ENCODE results near the gene TLR6. TPM values are rescaled to one million over a fixed set of nuclear protein-coding genes. Genes with fewer than 3 reads are reported as not detected.
"Not testable (repeated sequence)": the region's sequence is repeated elsewhere in the genome, so short reads cannot be mapped to it uniquely, and the experiment has no call there.

TLR6 gene
- total RNA-seq, 1 donor from 2014 or later: 1.5 TPM

DNA sequence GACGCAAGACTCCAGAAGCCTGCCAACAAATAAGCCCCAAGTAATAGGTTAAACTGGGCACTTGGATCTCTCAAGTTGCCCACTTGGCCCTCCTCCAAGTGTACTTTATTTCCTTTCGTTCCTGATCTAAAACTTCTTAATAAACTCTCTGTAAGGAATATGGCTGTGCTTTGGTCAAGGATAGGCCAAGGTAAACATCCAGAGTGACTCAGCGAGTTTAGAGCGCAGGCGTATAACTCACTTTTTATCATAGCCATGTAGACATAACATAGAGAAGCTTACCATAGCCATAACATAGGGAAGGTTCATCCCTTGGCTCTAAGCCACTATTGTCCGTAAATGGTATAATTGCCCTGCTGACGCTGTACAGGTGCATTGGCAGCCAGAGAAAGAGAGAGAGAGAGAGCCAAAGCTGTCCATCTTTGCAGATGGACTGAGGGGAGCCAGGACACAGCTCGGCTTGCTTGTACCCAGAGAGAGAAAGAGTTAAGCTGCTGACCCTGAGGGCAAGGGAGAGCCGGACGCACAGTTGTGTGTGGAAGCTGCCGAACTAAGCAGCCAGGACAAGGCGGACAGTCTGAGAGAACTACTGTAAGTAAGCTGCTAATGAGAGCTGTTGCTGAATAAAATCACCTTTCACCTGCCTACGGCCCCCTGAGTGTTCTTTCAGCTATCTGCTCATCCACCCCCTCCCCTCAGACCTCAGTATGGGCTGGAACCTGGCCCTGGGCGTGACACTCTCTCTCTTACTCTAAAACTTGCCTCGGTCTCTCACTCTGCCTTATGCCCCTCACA, 53.9 kb downstream of the TLR6 start:
- ATAC-seq (no peak), DNase-seq (ENCODE audit: missing footprints) (no peak)
- intact Hi-C loops (cut with DNase I): no loop called here

DNA sequence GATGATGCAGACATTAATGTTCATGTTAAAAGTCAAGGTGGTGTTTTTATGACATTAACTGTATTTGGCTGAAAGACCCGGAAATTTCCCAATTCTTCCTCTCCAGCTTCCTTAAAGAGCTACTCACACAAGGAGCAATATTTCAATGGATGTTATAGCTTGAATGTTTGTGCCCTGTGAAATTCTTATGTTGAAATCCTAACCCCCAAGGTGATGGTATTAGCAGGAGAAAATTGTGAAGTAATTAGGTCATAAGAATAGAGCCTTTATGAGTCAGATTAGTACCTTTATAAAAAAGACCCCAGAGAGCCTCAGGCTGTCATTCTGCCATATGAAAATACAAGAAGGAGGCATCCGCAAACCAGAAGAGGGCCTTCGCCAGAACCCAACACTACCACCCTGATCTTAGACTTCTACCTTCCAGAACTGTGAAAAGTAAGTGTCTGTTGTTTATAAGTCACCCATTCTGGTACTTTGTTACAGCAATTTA, 55.6 kb downstream of the TLR6 start:
- no peak for DNase-seq (ENCODE audit: missing footprints)
- ATAC-seq: no peak
- intact Hi-C loops (cut with DNase I): no loop called here

DNA sequence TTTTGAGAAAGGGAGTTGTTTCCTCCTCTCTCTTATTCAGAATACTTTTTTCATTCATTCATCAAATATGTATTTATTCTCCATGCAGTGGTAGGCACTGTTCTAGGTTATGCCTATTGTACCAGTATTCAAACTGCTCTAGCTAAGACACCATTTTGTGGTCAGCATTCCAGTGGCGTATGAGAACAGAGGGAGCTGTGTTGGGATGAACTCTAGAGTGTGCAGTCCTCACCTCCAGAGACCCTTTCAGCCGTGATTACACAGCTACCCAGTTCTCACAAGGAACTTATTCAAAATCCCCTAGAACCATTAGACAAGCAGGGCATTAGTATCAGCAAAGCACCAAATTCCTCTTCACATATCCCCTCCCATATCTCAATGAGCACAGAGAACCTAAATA, 56.3 kb downstream of the TLR6 start:
- no peak for ATAC-seq
- no peak for DNase-seq (ENCODE audit: missing footprints)
- intact Hi-C loops (cut with DNase I): no loop called here

- DNase-seq (ENCODE audit: missing footprints) (no peak), ATAC-seq (no peak)
- intact Hi-C loops (cut with DNase I): no loop called here
Observed at GRCh38 chr4:38795087-38795486, 61.5 kb downstream of the TLR6 start.

- ATAC-seq: no peak
- intact Hi-C loops (cut with DNase I): no loop called here
- no peak for DNase-seq (ENCODE audit: missing footprints)
Observed at GRCh38 chr4:38794051-38794450, 62.6 kb downstream of the TLR6 start.

GRCh38 chr4:38791010-38791409, 65.6 kb downstream of the TLR6 start:
- intact Hi-C loops (cut with DNase I): no loop called here
- ATAC-seq (no peak), DNase-seq (ENCODE audit: missing footprints) (no peak)

- ATAC-seq (no peak), DNase-seq (ENCODE audit: missing footprints) (no peak)
- intact Hi-C loops (cut with DNase I): no loop called here
Observed at GRCh38 chr4:38788317-38788716, 68.3 kb downstream of the TLR6 start.

DNA sequence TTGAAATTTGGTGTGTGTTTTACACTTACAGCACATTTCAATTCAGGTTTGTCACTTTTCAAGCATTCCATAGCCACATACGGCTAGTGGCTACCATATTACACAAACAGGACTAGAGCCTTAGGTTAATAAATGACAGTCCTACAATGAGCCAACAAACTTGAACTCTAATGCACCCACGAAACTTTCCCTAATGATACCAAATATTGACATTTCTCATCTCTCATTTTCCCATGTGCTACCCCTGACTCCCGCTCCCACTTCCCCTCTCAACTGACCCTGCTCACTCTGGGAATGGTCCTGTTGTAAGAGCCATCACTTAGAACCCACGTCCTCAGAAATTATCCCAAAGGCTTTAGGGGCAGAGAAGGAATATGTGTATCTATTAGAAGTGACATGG, 68.9 kb downstream of the TLR6 start:
- intact Hi-C loops (cut with DNase I): no loop called here
- ATAC-seq (no peak), DNase-seq (ENCODE audit: missing footprints) (no peak)

DNA sequence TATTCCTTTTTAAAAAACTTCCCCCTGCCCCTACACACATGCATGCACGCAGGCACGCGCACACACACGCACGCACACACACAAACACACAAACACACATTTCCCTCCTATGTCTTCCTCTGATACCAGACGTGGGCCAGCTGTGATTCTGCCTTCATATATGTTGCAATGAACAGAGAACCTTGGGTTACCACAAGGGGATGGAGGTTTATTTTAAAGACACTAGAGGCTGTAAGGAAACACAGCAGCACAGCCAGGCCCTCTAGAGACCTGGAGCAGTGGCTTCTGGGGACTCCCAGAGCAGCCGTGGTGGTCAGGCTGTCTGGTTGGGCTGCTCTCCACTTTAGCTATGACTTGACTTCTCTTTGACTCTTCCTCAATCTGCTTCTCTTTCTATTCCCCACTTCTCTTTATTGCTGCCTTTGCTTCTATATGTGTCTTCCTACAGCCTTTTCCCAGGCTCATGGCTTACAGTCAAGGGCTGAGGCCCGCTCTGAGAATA, 70.7 kb downstream of the TLR6 start:
- peak; percentile 71 for DNase-seq (ENCODE audit: missing footprints)
- intact Hi-C loops (cut with DNase I): loop anchor here (2.0 kb wide), 1 partner anchor 723 kb away; no protein-coding TSS in a partner anchor
- ATAC-seq: peak; percentile 80

DNA sequence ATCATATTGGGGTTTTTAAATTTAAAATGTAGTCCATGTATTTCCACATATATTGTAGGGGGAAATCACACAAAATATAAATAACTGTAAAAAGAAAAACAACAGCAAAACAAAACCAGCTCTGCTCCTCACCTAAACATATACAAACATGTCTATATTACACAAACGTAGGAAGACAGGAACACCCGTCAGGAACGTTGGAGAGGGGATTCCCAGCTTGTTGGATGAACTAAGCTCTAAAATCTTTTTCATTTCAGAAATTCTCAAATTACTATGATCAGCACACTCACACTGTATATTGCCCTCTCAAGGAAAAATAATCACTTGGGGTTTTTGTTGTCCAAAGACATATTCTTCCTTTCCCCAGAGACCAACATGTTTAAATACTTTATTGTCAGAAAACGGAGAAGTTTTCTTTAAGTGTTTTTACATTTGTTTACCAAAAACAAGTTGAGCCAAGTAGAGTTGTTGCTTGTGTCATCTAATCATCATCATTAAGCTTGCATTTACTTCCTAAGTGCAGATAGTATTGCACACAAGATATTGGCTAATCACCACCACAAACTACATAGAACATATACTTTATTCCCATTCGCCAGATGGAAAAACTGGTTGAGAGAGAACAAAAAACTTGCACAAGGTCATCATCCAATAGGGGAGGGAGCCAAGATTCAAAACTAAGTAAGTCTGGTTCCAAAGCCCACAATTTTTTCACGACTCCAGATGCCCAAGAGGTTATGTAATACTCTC, 71.4 kb downstream of the TLR6 start:
- DNase-seq (ENCODE audit: missing footprints): no peak
- no peak for ATAC-seq
- intact Hi-C loops (cut with DNase I): loop anchor here (2.0 kb wide), 1 partner anchor 722 kb away; no protein-coding TSS in a partner anchor

DNA sequence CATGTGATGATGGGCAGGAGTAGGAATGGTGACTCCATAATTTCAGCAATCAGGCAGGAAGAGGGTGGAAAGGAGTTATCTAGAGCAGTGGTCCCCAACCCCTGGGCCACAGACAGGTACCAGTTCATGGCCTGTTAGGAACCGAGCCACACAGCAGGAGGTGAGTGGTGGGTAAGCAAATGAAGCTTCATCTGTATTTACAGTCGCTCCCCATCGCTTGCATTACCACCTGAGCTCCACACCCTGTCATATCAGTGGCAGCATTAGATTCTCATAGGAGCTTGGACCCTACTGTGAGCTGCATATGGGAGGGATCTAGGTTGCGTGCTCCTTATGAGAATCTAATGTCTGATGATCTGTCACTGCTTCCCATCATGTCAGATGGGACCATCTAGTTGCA, 72.5 kb downstream of the TLR6 start:
- DNase-seq (ENCODE audit: missing footprints) (no peak), ATAC-seq (no peak)
- intact Hi-C loops (cut with DNase I): loop anchor here (2.0 to 5.0 kb wide), 2 partner anchors 607 to 721 kb away; no protein-coding TSS in a partner anchor

GRCh38 chr4:38783109-38783460, 73.5 kb downstream of the TLR6 start:
- ATAC-seq: no peak
- intact Hi-C loops (cut with DNase I): loop anchor here (2.0 to 5.0 kb wide), 2 partner anchors 24 to 606 kb away; no protein-coding TSS in a partner anchor
- DNase-seq (ENCODE audit: missing footprints): no peak

- DNase-seq (ENCODE audit: missing footprints) (no peak), ATAC-seq (peak; percentile 53)
- intact Hi-C loops (cut with DNase I): loop anchor here (2.0 to 5.0 kb wide), 2 partner anchors 24 to 605 kb away; no protein-coding TSS in a partner anchor
Observed at GRCh38 chr4:38782452-38783108, 74.0 kb downstream of the TLR6 start, which contains the start of gene TLR10. Gene TLR10 (minus strand): TSS chr4:38782990. CDS start chr4:38775590, 7,400 bp downstream.

DNA sequence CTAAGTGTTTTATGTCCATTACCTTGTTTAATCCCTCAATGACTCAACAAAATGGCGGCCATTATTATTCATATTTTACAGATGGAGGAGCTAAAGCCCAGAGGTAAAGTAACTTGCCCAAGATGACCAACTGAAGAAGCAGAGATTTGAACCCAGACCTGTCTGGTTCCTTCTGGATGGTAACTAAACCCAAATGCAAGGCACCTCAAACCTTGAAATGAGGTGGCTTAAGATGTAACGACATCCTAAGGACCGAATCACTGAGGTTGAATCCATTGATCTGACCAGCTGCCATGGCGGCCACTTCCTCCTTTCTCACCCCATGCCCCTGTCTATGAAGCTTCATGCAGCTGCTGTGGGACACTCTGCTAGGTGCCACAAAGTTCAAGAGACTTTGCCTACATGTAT, 74.8 kb downstream of the TLR6 start:
- no peak for DNase-seq (ENCODE audit: missing footprints)
- intact Hi-C loops (cut with DNase I): loop anchor here (2.0 to 5.0 kb wide), 2 partner anchors 23 to 605 kb away; no protein-coding TSS in a partner anchor
- no peak for ATAC-seq

- DNase-seq (ENCODE audit: missing footprints) (no peak), ATAC-seq (no peak)
- intact Hi-C loops (cut with DNase I): loop anchor here (5.0 kb wide), 1 partner anchor 604 kb away; no protein-coding TSS in a partner anchor
Observed at GRCh38 chr4:38780833-38781484, 75.7 kb downstream of the TLR6 start.

DNA sequence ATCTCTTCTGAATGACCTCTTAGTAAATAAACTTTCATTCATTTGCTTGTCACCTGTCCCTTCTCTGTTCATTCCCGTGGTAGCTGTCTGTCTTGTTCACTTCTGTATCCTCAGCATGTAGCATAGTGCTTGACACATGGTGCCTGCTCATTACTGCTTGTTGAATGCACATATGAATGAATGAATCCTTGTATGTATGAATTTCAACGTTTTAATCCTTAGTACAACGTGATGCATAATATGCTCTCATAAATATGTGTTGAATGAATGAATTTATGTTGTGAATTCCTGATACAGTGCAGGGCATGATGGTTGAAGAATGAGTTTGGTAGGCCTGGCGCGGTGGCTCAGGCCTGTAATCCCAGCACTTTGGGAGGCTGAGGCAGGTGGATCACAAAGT, 76.8 kb downstream of the TLR6 start:
- DNase-seq (ENCODE audit: missing footprints) (no peak), ATAC-seq (no peak)
- intact Hi-C loops (cut with DNase I): loop anchor here (5.0 kb wide), 1 partner anchor 602 kb away; no protein-coding TSS in a partner anchor

- intact Hi-C loops (cut with DNase I); DNase-seq (ENCODE audit: missing footprints); ATAC-seq: not testable (repeated sequence)
Observed at GRCh38 chr4:38777925-38778324, 78.7 kb downstream of the TLR6 start.

DNA sequence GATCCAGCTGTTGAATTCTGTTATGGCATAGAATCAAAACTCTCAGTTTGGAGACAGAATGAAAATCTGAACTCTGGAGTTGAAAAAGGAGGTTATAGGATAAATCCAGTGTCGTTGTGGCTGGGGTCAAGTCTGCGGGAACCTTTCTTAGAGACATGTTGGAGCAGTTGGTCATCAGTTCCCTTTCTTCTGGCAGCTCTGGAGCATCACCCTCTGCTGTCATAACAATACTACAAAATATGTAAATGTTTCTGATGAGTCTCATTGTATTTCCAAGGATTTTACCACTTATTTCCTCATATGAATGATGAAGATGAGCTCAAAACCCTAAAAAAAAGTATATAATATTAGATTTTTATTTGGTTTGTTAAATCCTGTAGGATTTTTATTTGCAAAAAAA, 81.3 kb downstream of the TLR6 start:
- intact Hi-C loops (cut with DNase I): no loop called here
- ATAC-seq: no peak
- no peak for DNase-seq (ENCODE audit: missing footprints)

Measured in Right ventricle myocardium inferior (tissue), 1 donor.